Neutrophil (primary cell): ENCODE measurements around the gene VPS37C.

ENCODE experiments used
- H3K27ac ChIP-seq: fragments of 200-600 bp; sonication (generic); 2 replicates; pipeline ENCODE4 v1.5.1; 2016; ENCODE audit warnings: mild to moderate bottlenecking, moderate library complexity
- H3K27me3 ChIP-seq: fragments of 200-600 bp; sonication (generic); 2 replicates; pipeline ENCODE4 v1.6.0; 2016; ENCODE audit warnings: mild to moderate bottlenecking
- H3K36me3 ChIP-seq: fragments of 200-600 bp; sonication (generic); 2 replicates; pipeline ENCODE4 v1.5.1; 2017
- H3K4me1 ChIP-seq, 2 experiments: fragments of 200-600 bp in 1 of 2; sonication (generic) in 1 of 2; 1 replicate in 1 of 2; 2 replicates in 1 of 2; pipeline versions ENCODE4 v1.5.1 to v1.6.1; 2013 to 2016; ENCODE audit warnings: low read depth in 1 of 2, low read length in 1 of 2, mild to moderate bottlenecking in 1 of 2, moderate library complexity in 1 of 2; ENCODE audit not compliant: control insufficient read depth in 1 of 2, insufficient read depth in 1 of 2
- H3K4me3 ChIP-seq, 2 experiments: fragments of 200-600 bp in 1 of 2; sonication (generic) in 1 of 2; 1 replicate in 1 of 2; 2 replicates in 1 of 2; pipeline ENCODE4 v1.5.1; 2013 to 2016; ENCODE audit warnings: low read depth in 1 of 2, low read length in 1 of 2, mild to moderate bottlenecking in 1 of 2, moderate library complexity in 1 of 2
- H3K9me3 ChIP-seq: fragments of 200-600 bp; sonication (generic); 2 replicates; pipeline ENCODE4 v1.5.1; 2016
- TF ChIP-seq, protein P1 (sequence below): fragments of 200-600 bp; sonication (generic); IDR thresholded peaks from 2 replicates; pipeline ENCODE4 v1.5.1; 2016; ENCODE audit warnings: antibody characterized with exemption

The VPS37C gene

DNA sequence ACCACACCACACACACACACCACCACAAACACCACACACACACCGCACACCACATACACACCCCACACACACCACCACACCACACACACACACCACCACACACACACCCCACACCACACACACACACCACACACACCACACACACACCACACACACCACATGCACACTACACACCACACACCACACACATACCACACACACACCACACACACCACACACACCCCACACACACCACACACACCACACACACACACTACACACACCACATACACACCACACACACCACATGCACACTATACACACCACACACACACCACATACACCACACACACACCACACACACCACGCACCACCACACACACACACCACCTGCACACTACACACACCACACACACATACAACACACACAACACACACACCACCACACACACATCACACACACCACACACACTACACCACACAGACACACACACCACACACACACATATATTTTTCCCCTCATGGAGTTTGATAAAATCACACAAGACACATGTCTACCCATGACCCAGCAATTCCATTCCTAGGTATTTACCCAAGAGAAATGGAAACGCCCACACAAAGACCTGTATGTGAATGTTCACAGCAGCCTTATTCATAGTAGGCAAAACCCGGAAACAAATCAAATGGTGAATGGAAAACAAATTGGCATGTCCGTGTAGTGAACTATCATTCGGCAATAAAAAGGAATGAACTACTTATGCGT, 44.6 kb downstream of the VPS37C start:
- Histone ChIP-seq H3K27ac (no peak overlapping the region), H3K27me3 (no peaks in the 10 kb centered on the region), H3K36me3 (no peaks in the 10 kb centered on the region), H3K9me3 (no peaks in the 10 kb centered on the region), H3K4me1 (no peaks in the 10 kb centered on the region), H3K4me3 (no peak overlapping the region)
- TF ChIP-seq, protein P1, sequence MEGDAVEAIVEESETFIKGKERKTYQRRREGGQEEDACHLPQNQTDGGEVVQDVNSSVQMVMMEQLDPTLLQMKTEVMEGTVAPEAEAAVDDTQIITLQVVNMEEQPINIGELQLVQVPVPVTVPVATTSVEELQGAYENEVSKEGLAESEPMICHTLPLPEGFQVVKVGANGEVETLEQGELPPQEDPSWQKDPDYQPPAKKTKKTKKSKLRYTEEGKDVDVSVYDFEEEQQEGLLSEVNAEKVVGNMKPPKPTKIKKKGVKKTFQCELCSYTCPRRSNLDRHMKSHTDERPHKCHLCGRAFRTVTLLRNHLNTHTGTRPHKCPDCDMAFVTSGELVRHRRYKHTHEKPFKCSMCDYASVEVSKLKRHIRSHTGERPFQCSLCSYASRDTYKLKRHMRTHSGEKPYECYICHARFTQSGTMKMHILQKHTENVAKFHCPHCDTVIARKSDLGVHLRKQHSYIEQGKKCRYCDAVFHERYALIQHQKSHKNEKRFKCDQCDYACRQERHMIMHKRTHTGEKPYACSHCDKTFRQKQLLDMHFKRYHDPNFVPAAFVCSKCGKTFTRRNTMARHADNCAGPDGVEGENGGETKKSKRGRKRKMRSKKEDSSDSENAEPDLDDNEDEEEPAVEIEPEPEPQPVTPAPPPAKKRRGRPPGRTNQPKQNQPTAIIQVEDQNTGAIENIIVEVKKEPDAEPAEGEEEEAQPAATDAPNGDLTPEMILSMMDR, result no peak

DNA sequence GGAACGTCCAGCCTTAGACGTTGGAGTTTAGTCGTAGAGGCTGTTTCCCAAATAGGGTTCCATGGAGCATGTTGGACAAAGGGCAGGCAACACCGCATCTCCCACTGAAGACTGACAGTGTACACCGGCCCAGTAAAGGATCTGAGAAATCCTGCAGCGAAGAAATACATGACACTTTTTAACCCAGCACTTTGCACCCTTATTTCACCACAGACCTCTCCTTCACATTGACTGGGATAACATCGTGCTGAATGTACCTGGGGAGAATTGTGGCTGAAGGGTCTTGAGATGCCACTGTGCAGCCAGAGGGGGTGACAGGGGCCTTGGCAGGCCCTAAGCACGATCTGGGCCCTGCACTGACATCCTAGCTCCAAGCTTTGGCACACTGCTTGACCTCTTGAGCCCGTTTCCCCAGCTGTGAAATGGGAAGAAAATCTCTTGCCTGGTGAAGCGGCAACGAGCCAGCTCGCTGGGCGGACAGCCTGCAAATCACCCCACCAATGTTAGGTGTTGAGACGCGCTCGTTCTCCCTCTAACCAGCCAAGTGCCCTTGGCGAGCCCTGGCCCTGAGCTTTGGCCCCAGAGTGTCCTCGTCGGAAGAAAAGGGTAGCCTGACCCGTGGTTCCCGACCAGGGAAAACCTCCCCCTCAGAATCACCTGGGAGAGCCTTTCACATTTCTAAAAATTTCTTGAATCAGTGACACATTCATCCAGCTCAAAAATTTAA, 45.6 kb downstream of the VPS37C start:
- no peaks in the 10 kb centered on the region for H3K27me3 ChIP-seq
- H3K9me3 ChIP-seq, result no peaks in the 10 kb centered on the region
- H3K36me3 ChIP-seq, result no peaks in the 10 kb centered on the region
- H3K4me1 ChIP-seq, result no peaks in the 10 kb centered on the region
- no peak overlapping the region for H3K27ac ChIP-seq
- TF ChIP-seq, protein P1, result no peak
- H3K4me3 ChIP-seq, result no peak overlapping the region

DNA sequence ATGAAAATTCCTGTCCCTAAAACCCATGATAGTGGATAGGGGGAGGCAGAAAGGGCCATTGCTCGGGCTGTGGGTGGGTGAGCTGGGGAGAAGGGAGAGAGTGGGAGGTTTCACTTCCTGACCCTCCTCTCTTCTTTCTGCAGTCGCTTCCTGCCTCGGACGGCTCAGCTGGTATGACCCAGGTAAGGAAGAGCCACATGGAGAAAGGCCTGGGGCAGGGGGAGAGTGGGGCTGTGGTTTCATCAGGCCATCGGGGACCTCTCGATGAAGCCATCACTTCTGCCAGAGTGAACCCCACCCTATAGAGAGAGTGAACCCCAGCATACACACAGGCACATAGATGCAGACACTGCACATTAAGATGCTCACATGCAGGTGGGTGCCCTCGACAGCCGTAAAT, 46.3 kb downstream of the VPS37C start:
- no peak overlapping the region for H3K4me3 ChIP-seq
- H3K4me1 ChIP-seq, result no peaks in the 10 kb centered on the region
- no peaks in the 10 kb centered on the region for H3K27me3 ChIP-seq
- no peaks in the 10 kb centered on the region for H3K9me3 ChIP-seq
- H3K27ac ChIP-seq, result no peak overlapping the region
- H3K36me3 ChIP-seq, result no peaks in the 10 kb centered on the region
- TF ChIP-seq, protein P1, result no peak

DNA sequence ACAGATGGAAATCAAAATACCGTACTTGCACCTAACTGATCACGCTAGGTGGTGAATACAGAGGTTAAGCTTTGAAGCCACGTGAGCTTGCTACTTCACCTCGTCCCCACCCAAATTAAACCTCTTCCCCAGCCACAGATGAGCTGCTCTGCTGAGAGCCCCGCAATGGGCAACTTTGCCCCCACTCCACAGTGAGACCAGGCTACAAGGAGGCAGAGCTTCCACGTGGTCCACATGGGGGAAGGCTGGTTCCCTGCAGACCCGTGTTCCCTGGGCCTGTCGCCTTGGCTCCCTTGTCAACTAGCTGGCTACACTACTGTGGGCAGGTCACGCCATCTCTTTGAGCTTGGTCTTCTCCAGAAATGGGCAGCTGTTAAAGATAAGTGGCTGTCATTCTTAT, 48.0 kb downstream of the VPS37C start:
- no peaks in the 10 kb centered on the region for H3K4me1 ChIP-seq
- H3K36me3 ChIP-seq, result no peaks in the 10 kb centered on the region
- no peak overlapping the region for H3K27ac ChIP-seq

DNA sequence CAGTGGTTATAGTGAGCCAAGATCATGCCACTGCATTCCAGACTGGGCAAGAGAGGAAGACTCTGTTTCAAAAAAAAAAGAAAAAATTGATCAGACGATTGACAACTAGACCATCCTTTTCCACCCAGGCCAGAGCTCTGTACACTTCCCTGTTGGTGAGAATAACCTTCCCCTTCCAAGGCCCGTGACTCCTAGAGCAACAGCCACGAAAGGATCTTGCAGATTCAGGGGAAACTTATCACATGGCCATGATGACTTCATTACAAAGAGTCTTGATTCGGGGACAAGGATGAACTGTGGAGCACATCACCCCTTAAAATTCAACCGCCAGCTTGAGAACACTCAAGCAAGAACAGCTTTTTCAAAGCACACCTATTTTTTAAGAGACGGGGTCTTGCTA, 48.7 kb downstream of the VPS37C start:
- Histone ChIP-seq H3K36me3 (no peaks in the 10 kb centered on the region), H3K9me3 (no peaks in the 10 kb centered on the region), H3K4me3 (no peak overlapping the region), H3K4me1 (no peaks in the 10 kb centered on the region), H3K27ac (no peak overlapping the region), H3K27me3 (no peaks in the 10 kb centered on the region)
- TF ChIP-seq, protein P1, result no peak

More for the DNA sequence above, 48.0 kb downstream of the VPS37C start:
- Histone ChIP-seq H3K9me3 (no peaks in the 10 kb centered on the region), H3K4me3 (no peak overlapping the region), H3K27me3 (no peaks in the 10 kb centered on the region)
- TF ChIP-seq, protein P1, result no peak
